ENCODE data around the gene TRIP12. TPM values are rescaled to one million over a fixed set of nuclear protein-coding genes. Genes with fewer than 3 reads are reported as not detected.
"Not testable (repeated sequence)": the region's sequence is repeated elsewhere in the genome, so short reads cannot be mapped to it uniquely, and the experiment has no call there.

TRIP12 gene
- total RNA-seq, 2 donors from 2014 or later, result 179 to 202 TPM

DNA sequence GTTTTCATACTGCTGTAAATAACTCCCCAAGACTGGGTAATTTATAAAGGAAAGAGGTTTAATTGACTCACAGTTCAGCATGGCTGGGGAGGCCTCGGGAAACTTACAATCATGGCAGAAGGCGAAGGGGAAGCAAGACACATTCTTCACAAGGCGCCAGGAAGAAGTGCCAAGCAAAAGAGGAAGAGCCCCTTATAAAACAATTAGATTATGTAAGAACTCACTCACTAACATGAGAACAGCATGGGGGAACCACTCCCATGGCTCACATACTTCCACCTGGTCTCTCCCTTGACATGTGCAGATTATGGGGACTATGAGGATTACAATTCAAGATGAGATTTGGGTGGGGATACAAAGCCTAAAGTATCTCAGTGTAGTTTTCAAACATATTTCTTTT lies 198.6 kb downstream of the TRIP12 start:
- ATAC-seq; DNase-seq; H3K9me3 ChIP-seq (ENCODE audit: control insufficient read depth, low read length, poor library complexity, severe bottlenecking); H3K4me3 Mint-ChIP-seq; H3K27ac Mint-ChIP-seq; H3K4me1 Mint-ChIP-seq; H3K36me3 Mint-ChIP-seq (ENCODE audit: low read depth): not testable (repeated sequence)
- peaks cover 58% of the 10 kb centered on the region for H3K27me3 Mint-ChIP-seq

GRCh38 chr2:229719926-229720647 lies 201.7 kb downstream of the TRIP12 start:
- no peak overlapping the region for H3K4me3 Mint-ChIP-seq
- DNase-seq, result no peak
- H3K36me3 Mint-ChIP-seq (ENCODE audit: low read depth), result peaks cover 4% of the 10 kb centered on the region
- no peaks in the 10 kb centered on the region for H3K9me3 ChIP-seq (ENCODE audit: control insufficient read depth, low read length, poor library complexity, severe bottlenecking)
- peaks cover 77% of the 10 kb centered on the region for H3K27me3 Mint-ChIP-seq
- H3K27ac Mint-ChIP-seq, result no peak overlapping the region
- H3K4me1 Mint-ChIP-seq, result peaks cover 2% of the 10 kb centered on the region
- no peak for ATAC-seq

GRCh38 chr2:229718057-229718456 lies 203.8 kb downstream of the TRIP12 start:
- no peaks in the 10 kb centered on the region for H3K9me3 ChIP-seq (ENCODE audit: control insufficient read depth, low read length, poor library complexity, severe bottlenecking)

GRCh38 chr2:229715895-229716507 lies 205.8 kb downstream of the TRIP12 start:
- peaks cover 6% of the 10 kb centered on the region for H3K4me1 Mint-ChIP-seq
- peak overlapping the region; percentile 62 for H3K4me3 Mint-ChIP-seq
- no peaks in the 10 kb centered on the region for H3K9me3 ChIP-seq (ENCODE audit: control insufficient read depth, low read length, poor library complexity, severe bottlenecking)
- H3K27ac Mint-ChIP-seq, result no peak overlapping the region
- peaks cover 76% of the 10 kb centered on the region for H3K27me3 Mint-ChIP-seq
- peaks cover 6% of the 10 kb centered on the region for H3K36me3 Mint-ChIP-seq (ENCODE audit: low read depth)
- ATAC-seq, result no peak
- peak in 1 of 3 donors; percentile 8 for DNase-seq

More at GRCh38 chr2:229718057-229718456, 203.8 kb downstream of the TRIP12 start:
- Mint-ChIP-seq H3K4me1 (peaks cover 6% of the 10 kb centered on the region), H3K36me3 (ENCODE audit: low read depth) (peaks cover 6% of the 10 kb centered on the region), H3K27me3 (peaks cover 64% of the 10 kb centered on the region), H3K27ac (no peak overlapping the region), H3K4me3 (no peak overlapping the region)
- DNase-seq, result no peak
- ATAC-seq, result no peak

- DNase-seq (peak in 2 of 3 donors; percentile 11 to 18), ATAC-seq (peak; percentile 52)
- Mint-ChIP-seq H3K36me3 (ENCODE audit: low read depth) (peaks cover 6% of the 10 kb centered on the region), H3K4me1 (peaks cover 6% of the 10 kb centered on the region), H3K4me3 (peak overlapping the region; percentile 73), H3K27me3 (peaks cover 78% of the 10 kb centered on the region), H3K27ac (no peak overlapping the region)
- no peaks in the 10 kb centered on the region for H3K9me3 ChIP-seq (ENCODE audit: control insufficient read depth, low read length, poor library complexity, severe bottlenecking)
These were observed 206.9 kb downstream of the TRIP12 start for GRCh38 chr2:229714736-229715541.

GRCh38 chr2:229714080-229714735 lies 207.6 kb downstream of the TRIP12 start, which contains the start of gene DNER:
Gene DNER, minus strand, starts transcription at chr2:229714555. Its CDS starts 132 bp downstream, at chr2:229714423.
- DNase-seq, result peak; percentile 32 to 34 (median 34)
- H3K9me3 ChIP-seq (ENCODE audit: control insufficient read depth, low read length, poor library complexity, severe bottlenecking), result no peaks in the 10 kb centered on the region
- ATAC-seq, result peak; percentile 84
- Mint-ChIP-seq H3K27me3 (peaks cover 73% of the 10 kb centered on the region), H3K36me3 (ENCODE audit: low read depth) (peaks cover 6% of the 10 kb centered on the region), H3K4me3 (peak within 1 kb of the TSS; percentile 73), H3K4me1 (peaks cover 6% of the 10 kb centered on the region), H3K27ac (no peak within 1 kb of the TSS)

Other genes starting within 250 kb of the TRIP12 start
- gene DNER, start 207.5 kb downstream of the TRIP12 start, total RNA-seq, result under 1 TPM in 1 of 2 donors, not detected in 1; 0.22 TPM
- under 1 TPM; 0.75 to 0.83 TPM for gene FBXO36, start 494 bp upstream of the TRIP12 start, total RNA-seq
- under 1 TPM in 1 of 2 donors, not detected in 1; 0.23 TPM for gene SLC16A14, start 146.9 kb upstream of the TRIP12 start, total RNA-seq

Data from T-helper 17 cell (primary cell).